GM21529 (cell line): ENCODE results near the gene GLIPR2.
"Not testable (repeated sequence)": the region's sequence is repeated elsewhere in the genome, so short reads cannot be mapped to it uniquely, and the experiment has no call there.

Experiments
- ATAC-seq: cut with Tn5 transposase; IDR thresholded peaks from one replicate; pipeline ENCODE4 v1.9.1; 2021; ENCODE audit not compliant: unreplicated experiment

GLIPR2 gene

GRCh38 chr9:36162211-36162738, 25.7 kb downstream of the GLIPR2 start:
- ATAC-seq = no peak

GRCh38 chr9:36163049-36163785, 26.7 kb downstream of the GLIPR2 start:
- ATAC-seq = no peak

GRCh38 chr9:36163786-36164170, 27.2 kb downstream of the GLIPR2 start:
- no peak for ATAC-seq

GRCh38 chr9:36164372-36164771, 27.8 kb downstream of the GLIPR2 start:
- no peak for ATAC-seq

GRCh38 chr9:36164989-36165388, 28.5 kb downstream of the GLIPR2 start:
- no peak for ATAC-seq

- no peak for ATAC-seq
These were observed 29.3 kb downstream of the GLIPR2 start for GRCh38 chr9:36165826-36166167.

- ATAC-seq = peak; percentile 86
These were observed 29.8 kb downstream of the GLIPR2 start for GRCh38 chr9:36166168-36166927.

GRCh38 chr9:36169166-36169565, 32.6 kb downstream of the GLIPR2 start, which contains the start of gene CCIN:
TSS of gene CCIN (plus strand) at chr9:36169388. CDS start at chr9:36169503, 115 bp downstream.
- no peak for ATAC-seq

- ATAC-seq = no peak
These were observed 33.2 kb downstream of the GLIPR2 start for GRCh38 chr9:36169708-36170107.

GRCh38 chr9:36170531-36170930, 34.0 kb downstream of the GLIPR2 start:
- no peak for ATAC-seq

GRCh38 chr9:36173861-36174260, 37.3 kb downstream of the GLIPR2 start:
- no peak for ATAC-seq

GRCh38 chr9:36174271-36174670, 37.7 kb downstream of the GLIPR2 start:
- ATAC-seq = no peak

GRCh38 chr9:36174731-36175130, 38.2 kb downstream of the GLIPR2 start:
- ATAC-seq = no peak

GRCh38 chr9:36175209-36175608, 38.7 kb downstream of the GLIPR2 start:
- ATAC-seq = not testable (repeated sequence)

GRCh38 chr9:36176496-36176895, 40.0 kb downstream of the GLIPR2 start:
- not testable (repeated sequence) for ATAC-seq

GRCh38 chr9:36177571-36177970, 41.0 kb downstream of the GLIPR2 start:
- ATAC-seq = no peak

GRCh38 chr9:36180243-36180642, 43.7 kb downstream of the GLIPR2 start:
- ATAC-seq = not testable (repeated sequence)

- ATAC-seq = no peak
These were observed 50.9 kb downstream of the GLIPR2 start for GRCh38 chr9:36187414-36187813.

- ATAC-seq = no peak
These were observed 51.7 kb downstream of the GLIPR2 start for GRCh38 chr9:36188212-36188611.

GRCh38 chr9:36189976-36190375, 53.4 kb downstream of the GLIPR2 start:
- ATAC-seq = no peak

GRCh38 chr9:36190388-36191289, 54.1 kb downstream of the GLIPR2 start, which contains the start of gene CLTA:
TSS of gene CLTA (plus strand) at chr9:36190921. CDS start at chr9:36191057, 136 bp downstream.
- ATAC-seq = peak; percentile 98
